GM15510 (cell line): ENCODE measurements around the gene ZAR1L.

Source experiments
- POLR2A ChIP-seq: IDR thresholded peaks from 3 replicates; pipeline ENCODE4 v1.6.1; 2011; ENCODE audit warnings: borderline replicate concordance; ENCODE audit not compliant: insufficient read length; ENCODE audit errors: extremely low read depth

ZAR1L gene

GRCh38 chr13:32310134-32310706, 4.9 kb downstream of the ZAR1L start:
- no peak for TF ChIP-seq POLR2A

GRCh38 chr13:32309312-32310133, 5.6 kb downstream of the ZAR1L start:
- no peak for TF ChIP-seq POLR2A

GRCh38 chr13:32305646-32306045, 9.5 kb downstream of the ZAR1L start:
- TF ChIP-seq POLR2A = no peak

- no peak for TF ChIP-seq POLR2A
Measured at GRCh38 chr13:32302461-32302860, 12.7 kb downstream of the ZAR1L start.

- TF ChIP-seq POLR2A = no peak
Measured at GRCh38 chr13:32300920-32301319, 14.2 kb downstream of the ZAR1L start.

GRCh38 chr13:32300406-32300805, 14.8 kb downstream of the ZAR1L start:
- no peak for TF ChIP-seq POLR2A

- TF ChIP-seq POLR2A = no peak
Measured at GRCh38 chr13:32299893-32300292, 15.3 kb downstream of the ZAR1L start.

- no peak for TF ChIP-seq POLR2A
Measured at GRCh38 chr13:32298695-32299094, 16.5 kb downstream of the ZAR1L start.

- no peak for TF ChIP-seq POLR2A
Measured at GRCh38 chr13:32297206-32297605, 18.0 kb downstream of the ZAR1L start.

GRCh38 chr13:32285633-32285965, 29.6 kb downstream of the ZAR1L start:
- TF ChIP-seq POLR2A = no peak

- no peak for TF ChIP-seq POLR2A
Measured at GRCh38 chr13:32284927-32285632, 30.1 kb downstream of the ZAR1L start.

- TF ChIP-seq POLR2A = no peak
Measured at GRCh38 chr13:32282096-32282711, 33.0 kb downstream of the ZAR1L start.

GRCh38 chr13:32281096-32281495, 34.1 kb downstream of the ZAR1L start:
- no peak for TF ChIP-seq POLR2A

- no peak for TF ChIP-seq POLR2A
Measured at GRCh38 chr13:32278426-32278825, 36.7 kb downstream of the ZAR1L start.

GRCh38 chr13:32277839-32278238, 37.3 kb downstream of the ZAR1L start:
- TF ChIP-seq POLR2A = no peak
